SU-DHL-6 (cell line): ENCODE measurements around the gene SH3PXD2A.

Experiments used
- CTCF ChIP-seq: fragments of 200-600 bp; sonication (generic); IDR thresholded peaks from one replicate; pipeline ENCODE4 v1.5.1; 2017; ENCODE audit warnings: antibody characterized with exemption, mild to moderate bottlenecking, low read length, moderate library complexity; ENCODE audit not compliant: insufficient read depth, poor library complexity, severe bottlenecking
- EZH2phosphoT487 ChIP-seq: fragments of 200-600 bp; sonication (generic), shearing (Covaris generic); conservative IDR thresholded peaks from 2 replicates; pipeline ENCODE4 v1.6.1; 2018; ENCODE audit warnings: mild to moderate bottlenecking, antibody characterized with exemption, low read length, moderate library complexity, mixed read lengths

- no peak for TF ChIP-seq CTCF
- TF ChIP-seq EZH2phosphoT487 = no peak
Measured at GRCh38 chr10:103638948-103639347, 216.4 kb downstream of the SH3PXD2A start.
